GM13976 (cell line): ENCODE data around the gene CENPM.

ENCODE experiments used
- DNase-seq: peaks from one replicate; pipeline ENCODE4 v3.0.0; 2012; ENCODE audit warnings: low spot score
- in situ Hi-C: fragments of 300-500 bp; cut with MboI; formaldehyde crosslinking; loops from one replicate; pipeline ENCODE4 v1.12.0; 2022; ENCODE audit warnings: low sequenced_read_pairs, mixed read lengths, inconsistent platforms; ENCODE audit not compliant: unreplicated experiment
- TF ChIP-seq, protein P1 (sequence below): IDR thresholded peaks from 2 replicates; pipeline ENCODE4 v1.5.1; 2012; ENCODE audit warnings: borderline replicate concordance, mild to moderate bottlenecking; ENCODE audit not compliant: insufficient read depth; ENCODE audit errors: extremely low read depth, missing control alignments, control extremely low read depth

Gene CENPM, protein sequence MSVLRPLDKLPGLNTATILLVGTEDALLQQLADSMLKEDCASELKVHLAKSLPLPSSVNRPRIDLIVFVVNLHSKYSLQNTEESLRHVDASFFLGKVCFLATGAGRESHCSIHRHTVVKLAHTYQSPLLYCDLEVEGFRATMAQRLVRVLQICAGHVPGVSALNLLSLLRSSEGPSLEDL

DNA sequence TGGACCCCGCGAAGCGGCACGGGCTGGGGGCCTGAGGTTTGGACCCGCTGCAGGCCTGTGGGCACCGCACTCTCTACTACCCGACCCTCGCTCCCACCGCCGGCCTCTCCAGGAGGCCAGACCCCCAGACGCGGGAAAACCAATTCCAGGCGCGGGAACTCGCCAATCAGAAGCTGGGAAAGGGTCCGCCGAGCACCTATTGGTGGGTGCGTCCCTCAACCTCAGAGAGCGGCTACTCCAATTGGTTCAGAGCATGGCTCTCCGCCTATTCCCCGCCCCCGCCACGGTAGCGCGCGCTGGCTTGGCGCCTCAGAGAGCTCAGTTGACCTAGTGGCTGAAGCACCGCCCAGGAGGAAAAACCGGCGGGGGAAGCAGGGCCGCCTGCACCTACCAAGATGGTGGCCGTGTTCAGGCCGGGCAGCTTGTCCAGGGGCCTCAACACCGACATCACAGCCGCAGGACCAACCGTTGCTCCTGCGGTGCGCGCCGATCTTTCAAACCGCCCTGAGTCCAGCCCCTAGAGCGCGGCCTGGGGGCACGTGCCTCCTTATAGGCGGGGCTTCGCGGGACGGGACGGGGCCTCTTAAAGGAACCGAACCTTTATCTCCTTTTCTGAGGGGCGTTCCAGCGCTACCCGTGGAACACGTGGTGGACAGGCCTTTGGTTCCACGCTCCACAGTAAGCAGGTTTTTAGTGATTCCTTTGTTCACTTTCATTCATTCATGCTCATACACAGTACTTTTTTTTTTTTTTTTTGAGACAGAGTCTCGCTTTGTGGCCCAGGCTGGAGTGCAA, at the start of gene CENPM:
Gene CENPM, minus strand, starts transcription at position 524 of the 795 bp plus-strand sequence. Its CDS starts 76 bp downstream, at position 448.
- TF ChIP-seq, protein P1, sequence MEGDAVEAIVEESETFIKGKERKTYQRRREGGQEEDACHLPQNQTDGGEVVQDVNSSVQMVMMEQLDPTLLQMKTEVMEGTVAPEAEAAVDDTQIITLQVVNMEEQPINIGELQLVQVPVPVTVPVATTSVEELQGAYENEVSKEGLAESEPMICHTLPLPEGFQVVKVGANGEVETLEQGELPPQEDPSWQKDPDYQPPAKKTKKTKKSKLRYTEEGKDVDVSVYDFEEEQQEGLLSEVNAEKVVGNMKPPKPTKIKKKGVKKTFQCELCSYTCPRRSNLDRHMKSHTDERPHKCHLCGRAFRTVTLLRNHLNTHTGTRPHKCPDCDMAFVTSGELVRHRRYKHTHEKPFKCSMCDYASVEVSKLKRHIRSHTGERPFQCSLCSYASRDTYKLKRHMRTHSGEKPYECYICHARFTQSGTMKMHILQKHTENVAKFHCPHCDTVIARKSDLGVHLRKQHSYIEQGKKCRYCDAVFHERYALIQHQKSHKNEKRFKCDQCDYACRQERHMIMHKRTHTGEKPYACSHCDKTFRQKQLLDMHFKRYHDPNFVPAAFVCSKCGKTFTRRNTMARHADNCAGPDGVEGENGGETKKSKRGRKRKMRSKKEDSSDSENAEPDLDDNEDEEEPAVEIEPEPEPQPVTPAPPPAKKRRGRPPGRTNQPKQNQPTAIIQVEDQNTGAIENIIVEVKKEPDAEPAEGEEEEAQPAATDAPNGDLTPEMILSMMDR: no peak
- in situ Hi-C loops: no loop called here
- DNase-seq: peak; percentile 90

DNA sequence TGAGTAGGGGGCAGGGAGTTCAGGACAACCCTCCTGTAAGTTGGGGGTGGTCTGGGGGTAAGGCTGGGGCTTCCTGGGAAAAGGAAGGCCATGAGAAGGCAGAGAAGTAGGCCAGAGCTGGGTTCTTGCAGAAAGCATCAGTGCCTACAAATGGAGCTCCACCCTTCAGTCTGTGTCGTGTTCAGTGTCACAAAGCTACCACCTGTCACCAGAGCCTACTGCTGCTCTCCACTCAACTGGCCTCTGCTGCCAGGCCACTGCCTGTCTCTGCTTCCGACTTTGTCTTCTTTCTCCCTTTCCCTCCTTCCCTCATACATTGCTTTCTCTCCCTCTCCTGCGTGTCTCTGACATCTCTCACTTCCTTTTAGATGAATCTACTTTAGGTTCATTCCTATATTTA, 48.3 kb upstream of the CENPM start:
- in situ Hi-C loops: no loop called here
- DNase-seq: no peak
- TF ChIP-seq, protein P1: no peak

DNA sequence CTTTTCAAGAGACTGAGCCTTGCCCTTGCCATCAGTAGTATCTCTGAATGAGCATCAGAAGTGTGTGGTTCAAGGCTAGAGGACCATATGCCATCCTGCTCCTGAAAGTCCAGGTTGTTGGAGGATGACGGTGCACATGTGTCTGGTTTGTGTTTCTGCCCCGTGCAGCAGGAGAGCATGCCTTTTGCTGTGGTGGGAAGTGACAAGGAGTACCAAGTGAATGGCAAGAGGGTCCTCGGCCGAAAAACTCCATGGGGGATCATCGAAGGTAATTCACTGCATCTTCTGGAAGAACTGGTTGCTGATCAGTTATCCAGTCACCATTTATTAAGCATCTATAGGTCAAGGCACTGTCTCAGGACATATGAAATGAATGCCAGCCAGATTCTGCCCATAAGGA, 45.5 kb upstream of the CENPM start:
- in situ Hi-C loops: no loop called here
- TF ChIP-seq, protein P1: no peak
- no peak for DNase-seq

DNA sequence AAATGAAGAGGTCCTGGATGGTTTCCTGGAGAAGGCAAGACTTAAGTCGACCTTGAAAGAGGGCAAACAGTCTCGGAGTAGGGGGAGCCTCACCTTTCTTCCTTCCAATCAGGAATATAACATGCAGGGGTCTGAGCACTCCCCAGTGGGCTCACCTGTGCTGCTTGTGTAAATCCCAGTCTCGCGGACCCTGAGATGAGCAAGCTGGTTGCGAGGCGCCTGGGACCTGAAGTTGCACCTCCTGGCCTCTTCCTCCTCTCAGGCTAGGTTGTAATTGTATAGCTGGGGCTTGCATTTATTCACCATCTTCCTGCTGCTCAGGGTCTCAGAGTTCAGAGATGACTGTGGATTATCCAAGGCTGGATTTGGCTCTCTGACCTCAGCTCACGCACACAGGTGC, 44.2 kb upstream of the CENPM start:
- DNase-seq: no peak
- TF ChIP-seq, protein P1: no peak
- in situ Hi-C loops: no loop called here

DNA sequence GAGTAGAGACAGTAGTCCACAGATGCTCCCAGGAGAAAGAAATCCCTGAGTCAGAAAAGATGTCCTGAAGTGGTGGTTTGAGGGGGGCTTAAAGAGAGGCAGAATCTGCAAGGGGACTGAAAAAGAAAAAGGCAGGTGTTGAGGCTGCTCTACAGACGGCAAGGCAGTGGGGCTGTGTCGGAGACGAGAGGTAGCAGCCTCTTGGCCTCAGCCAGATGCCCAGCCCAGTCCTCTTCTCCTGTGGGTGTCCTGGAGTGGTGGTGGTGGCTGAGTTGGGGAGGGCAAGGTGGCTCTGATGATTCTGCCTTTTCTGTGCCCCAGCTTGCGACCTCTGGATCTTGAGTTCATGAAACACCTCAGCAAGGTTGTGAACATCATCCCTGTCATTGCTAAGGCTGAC, 42.3 kb upstream of the CENPM start:
- TF ChIP-seq, protein P1: no peak
- in situ Hi-C loops: no loop called here
- DNase-seq: no peak

DNA sequence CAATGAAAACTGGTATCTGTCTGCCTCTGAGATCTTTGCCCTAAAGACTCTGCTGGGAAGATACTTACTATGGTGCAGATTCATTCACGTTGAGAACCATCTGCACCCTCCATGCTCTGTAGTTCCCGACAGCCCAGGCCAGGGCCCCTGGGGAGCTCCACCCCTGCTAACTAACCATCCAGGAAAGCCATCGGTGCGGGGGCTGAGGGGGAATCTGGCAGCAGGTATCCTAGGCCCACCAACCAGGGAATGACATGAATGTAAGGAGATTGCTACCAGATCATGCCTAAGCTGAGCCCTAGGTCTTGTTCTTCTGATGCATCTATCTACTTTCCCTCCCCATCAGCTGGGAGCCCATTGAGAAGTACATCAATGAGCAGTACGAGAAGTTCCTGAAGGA, 40.3 kb upstream of the CENPM start:
- in situ Hi-C loops: no loop called here
- TF ChIP-seq, protein P1: no peak
- DNase-seq: no peak
